Prostate gland (tissue), 2 donors: ENCODE measurements around the gene LSS.

Experiments
- CTCF ChIP-seq, 4 experiments: fragments of 200-600 bp in 2 of 4; fragments of 450-650 bp in 2 of 4; sonication (generic) in 2 of 4; IDR thresholded peaks; 1 replicate in 3 of 4; 2 replicates in 1 of 4; pipeline ENCODE4 v1.5.1; 2016 to 2019; ENCODE audit warnings: antibody characterized with exemption in 4 of 4, mild to moderate bottlenecking in 2 of 4, moderate library complexity in 2 of 4
- POLR2A ChIP-seq: fragments of 450-650 bp; IDR thresholded peaks from one replicate; pipeline ENCODE4 v1.6.1; 2016; ENCODE audit warnings: antibody characterized with exemption, mild to moderate bottlenecking
- POLR2AphosphoS5 ChIP-seq: sonication (generic); formaldehyde crosslinking; IDR thresholded peaks from one replicate; pipeline ENCODE4 v1.6.1; 2017; ENCODE audit warnings: antibody characterized with exemption

GRCh38 chr21:46180079-46180722, 48.4 kb downstream of the LSS start:
- no peak for TF ChIP-seq POLR2A
- no peak for TF ChIP-seq CTCF (IDR thresholded peaks at IDR 0.05)
- no peak for TF ChIP-seq POLR2AphosphoS5
